ENCODE data around the gene RBM34.

DNA sequence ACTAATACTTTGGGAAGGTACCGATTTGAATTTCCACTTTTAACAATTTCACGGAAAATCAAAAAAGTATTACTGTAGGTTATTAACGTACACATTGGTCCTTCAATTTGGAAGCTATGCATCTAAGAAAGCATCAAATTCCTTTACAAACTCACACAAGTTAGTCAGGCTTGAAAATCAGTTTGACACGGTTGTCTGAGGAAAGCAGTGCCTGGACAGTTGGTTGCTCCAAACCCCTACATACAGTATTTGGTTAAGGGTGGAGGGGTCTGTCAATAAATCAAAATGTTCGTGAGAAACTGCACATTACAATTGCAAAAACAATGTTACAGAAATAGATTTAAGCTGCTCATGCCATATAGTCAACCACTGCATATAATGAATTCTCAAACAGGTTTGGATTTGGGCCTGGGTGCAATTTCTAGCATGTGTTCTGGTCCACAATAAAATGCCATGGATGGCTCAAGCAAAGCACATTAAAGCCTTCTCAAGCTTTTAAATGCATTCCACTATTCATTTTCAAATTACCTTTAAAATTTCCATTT, 19.9 kb upstream of the RBM34 start:
- TF ChIP-seq SUZ12 (IDR thresholded peaks at IDR 0.05) (no peak), BHLHE40 (IDR thresholded peaks at IDR 0.05; ENCODE audit: borderline replicate concordance) (no peak), FOXA1 (IDR thresholded peaks at IDR 0.05) (no peak), HDGF (IDR thresholded peaks at IDR 0.05; ENCODE audit: borderline replicate concordance) (no peak), LEF1 (IDR thresholded peaks at IDR 0.05; ENCODE audit: borderline replicate concordance) (no peak), SP1 (IDR thresholded peaks at IDR 0.05) (no peak), NFRKB (IDR thresholded peaks at IDR 0.05) (no peak), FOXK2 (IDR thresholded peaks at IDR 0.05) (no peak), ELF4 (IDR thresholded peaks at IDR 0.05) (no peak), ZNF384 (IDR thresholded peaks at IDR 0.05) (no peak), CTBP1 (IDR thresholded peaks at IDR 0.05; ENCODE audit: borderline replicate concordance) (no peak), FOXM1 (IDR thresholded peaks at IDR 0.05; ENCODE audit: borderline replicate concordance) (no peak), TARDBP (IDR thresholded peaks at IDR 0.05) (no peak)
